GM06990 (cell line): Measurements from ENCODE around the gene DMRT1.

Experiments
- DNase-seq: peaks from one replicate; pipeline ENCODE4 v3.0.0-alpha.2; 2011; ENCODE audit not compliant: insufficient read length; ENCODE audit errors: extremely low read depth
- H3K27me3 ChIP-seq: replicated peaks from 2 replicates; pipeline ENCODE4 v1.6.0; 2011; ENCODE audit warnings: low read length; ENCODE audit not compliant: control insufficient read depth, insufficient read depth
- H3K36me3 ChIP-seq: 2 replicates; pipeline ENCODE4 v1.5.1; 2011; ENCODE audit warnings: low read length; ENCODE audit not compliant: control insufficient read depth, insufficient read depth
- H3K4me3 ChIP-seq: replicated peaks from 2 replicates; pipeline ENCODE4 v1.5.1; 2011; ENCODE audit warnings: low read depth, mild to moderate bottlenecking, control low read depth, low read length
- TF ChIP-seq, protein P1 (sequence below): IDR thresholded peaks from 2 replicates; pipeline ENCODE4 v1.5.1; 2011; ENCODE audit warnings: low read length, control low read depth, mild to moderate bottlenecking, inconsistent platforms; ENCODE audit not compliant: insufficient read depth, poor library complexity, severe bottlenecking

Gene DMRT1

DNA sequence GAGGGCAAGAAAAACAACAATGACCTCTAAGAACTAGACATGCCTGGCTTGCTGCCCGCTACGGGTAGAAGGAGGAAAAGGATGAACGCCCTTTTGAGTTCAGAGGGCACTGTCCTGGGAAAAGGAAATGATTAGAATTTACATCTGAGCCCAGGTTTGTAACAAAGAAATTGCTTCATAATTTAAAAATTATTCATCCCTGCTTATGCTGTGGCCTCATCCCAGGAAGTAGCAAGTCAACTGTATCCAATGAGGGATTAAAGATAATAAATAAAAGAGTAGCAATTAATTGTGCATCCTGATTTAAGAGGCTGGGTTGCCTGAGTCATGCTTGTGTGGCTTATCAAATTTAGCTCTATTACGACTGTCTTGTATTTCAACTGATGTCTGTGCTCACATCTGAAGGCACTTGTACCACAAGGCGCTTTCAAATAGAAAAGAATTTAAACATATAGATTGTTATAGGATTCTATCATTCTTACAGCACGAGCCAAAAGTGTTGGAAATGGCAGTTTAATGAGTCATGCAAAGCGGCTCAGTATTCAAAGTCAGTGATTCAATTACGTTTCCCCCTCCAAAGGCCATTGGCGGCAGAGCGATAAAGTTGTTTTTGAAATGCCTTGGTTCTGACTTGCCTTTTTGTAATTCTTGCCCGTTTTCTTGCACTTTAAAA is 40.0 kb upstream of the DMRT1 start:
- Histone ChIP-seq H3K4me3 (no peak overlapping the region), H3K36me3 (no peaks in the 10 kb centered on the region), H3K27me3 (no peaks in the 10 kb centered on the region; the same call in 1 of the 2 replicates)
- TF ChIP-seq, protein P1, sequence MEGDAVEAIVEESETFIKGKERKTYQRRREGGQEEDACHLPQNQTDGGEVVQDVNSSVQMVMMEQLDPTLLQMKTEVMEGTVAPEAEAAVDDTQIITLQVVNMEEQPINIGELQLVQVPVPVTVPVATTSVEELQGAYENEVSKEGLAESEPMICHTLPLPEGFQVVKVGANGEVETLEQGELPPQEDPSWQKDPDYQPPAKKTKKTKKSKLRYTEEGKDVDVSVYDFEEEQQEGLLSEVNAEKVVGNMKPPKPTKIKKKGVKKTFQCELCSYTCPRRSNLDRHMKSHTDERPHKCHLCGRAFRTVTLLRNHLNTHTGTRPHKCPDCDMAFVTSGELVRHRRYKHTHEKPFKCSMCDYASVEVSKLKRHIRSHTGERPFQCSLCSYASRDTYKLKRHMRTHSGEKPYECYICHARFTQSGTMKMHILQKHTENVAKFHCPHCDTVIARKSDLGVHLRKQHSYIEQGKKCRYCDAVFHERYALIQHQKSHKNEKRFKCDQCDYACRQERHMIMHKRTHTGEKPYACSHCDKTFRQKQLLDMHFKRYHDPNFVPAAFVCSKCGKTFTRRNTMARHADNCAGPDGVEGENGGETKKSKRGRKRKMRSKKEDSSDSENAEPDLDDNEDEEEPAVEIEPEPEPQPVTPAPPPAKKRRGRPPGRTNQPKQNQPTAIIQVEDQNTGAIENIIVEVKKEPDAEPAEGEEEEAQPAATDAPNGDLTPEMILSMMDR = no peak
- no peak for DNase-seq

DNA sequence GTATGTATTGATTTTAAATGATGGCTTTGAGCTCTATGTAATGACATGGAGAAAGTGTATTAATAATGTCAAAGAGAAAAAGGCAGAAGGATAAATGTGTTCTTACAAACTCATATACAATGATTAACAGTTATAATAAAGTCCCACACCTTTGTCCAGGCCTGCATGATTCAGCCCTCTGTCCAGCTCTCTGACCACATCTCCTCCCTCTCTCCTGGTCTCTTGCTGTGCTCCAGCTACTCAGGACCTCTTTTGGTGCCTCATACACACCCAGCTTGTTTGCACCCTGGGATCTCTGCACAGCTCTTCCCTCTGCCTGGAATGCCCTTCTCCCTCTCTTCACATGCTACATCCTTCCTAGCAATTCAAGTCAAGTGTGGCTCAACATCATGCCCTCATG is 37.5 kb upstream of the DMRT1 start:
- no peaks in the 10 kb centered on the region; the same call in 1 of the 2 replicates for H3K27me3 ChIP-seq
- no peak for DNase-seq
- no peaks in the 10 kb centered on the region for H3K36me3 ChIP-seq
- H3K4me3 ChIP-seq = no peak overlapping the region
- TF ChIP-seq, protein P1 = no peak

DNA sequence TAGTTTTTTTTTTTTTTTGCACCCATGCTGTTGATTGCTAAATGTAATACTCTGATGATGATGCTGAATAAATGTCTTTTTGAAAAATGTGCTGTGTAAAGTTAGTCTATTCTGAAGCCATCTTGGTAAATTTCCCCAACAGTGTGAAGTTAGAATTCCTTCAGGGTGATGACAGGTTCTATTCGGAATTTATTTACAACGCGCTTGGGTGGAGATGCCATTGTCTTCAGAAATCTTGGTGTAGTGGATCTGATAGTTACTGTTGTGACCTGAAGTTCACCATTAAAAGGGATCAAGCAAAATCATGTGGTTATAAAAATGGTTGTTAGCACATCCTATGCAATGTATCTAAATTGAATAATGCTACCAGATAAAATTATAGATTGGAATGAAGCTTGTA is 36.3 kb upstream of the DMRT1 start:
- no peaks in the 10 kb centered on the region for H3K36me3 ChIP-seq

DNA sequence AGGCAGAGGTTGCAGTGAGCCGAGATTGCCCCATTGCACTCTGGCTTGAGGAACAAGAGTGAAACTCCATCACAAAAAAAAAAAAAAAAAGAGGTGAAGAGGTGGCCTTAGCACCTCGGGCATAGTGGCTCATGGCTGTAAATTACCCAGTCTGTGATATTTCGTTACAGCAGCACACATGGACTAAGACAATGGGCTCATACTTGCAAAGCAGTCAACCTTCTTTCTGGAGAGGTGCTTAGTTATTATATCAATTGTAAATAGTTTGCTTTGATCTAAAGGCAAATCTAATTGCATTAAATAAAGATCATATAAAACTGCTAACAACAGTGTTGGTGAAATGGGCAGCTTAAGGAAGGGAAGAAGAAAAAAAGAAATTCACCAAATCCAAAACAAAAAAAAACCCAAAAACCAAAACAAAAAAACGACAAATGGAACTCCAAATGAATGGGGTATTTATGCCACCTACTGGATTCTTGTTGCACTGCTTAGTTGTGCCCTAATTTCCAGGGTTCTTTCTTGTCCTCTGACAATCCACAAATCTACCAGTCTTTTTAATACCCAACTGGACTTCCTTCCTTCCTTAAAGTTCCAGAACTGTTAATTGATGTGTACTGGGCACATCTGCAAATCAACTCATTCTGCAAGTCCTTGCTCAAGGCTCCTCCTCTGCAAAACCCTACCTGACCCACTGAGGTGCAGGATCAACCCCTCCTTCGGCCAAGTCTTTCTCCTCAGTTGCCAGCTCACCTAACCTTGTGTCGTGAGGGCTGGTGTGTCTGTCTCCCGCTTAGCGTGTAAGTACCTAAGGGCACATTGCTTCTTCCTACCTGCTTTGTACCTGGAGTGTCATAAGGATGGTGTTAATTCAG is 35.0 kb upstream of the DMRT1 start:
- TF ChIP-seq, protein P1 = peak; percentile 65
- H3K36me3 ChIP-seq = no peaks in the 10 kb centered on the region
- no peak overlapping the region for H3K4me3 ChIP-seq
- no peaks in the 10 kb centered on the region; the same call in 1 of the 2 replicates for H3K27me3 ChIP-seq
- DNase-seq = no peak

More for the DNA sequence above, 36.3 kb upstream of the DMRT1 start:
- TF ChIP-seq, protein P1 = no peak
- Histone ChIP-seq H3K27me3 (no peaks in the 10 kb centered on the region; the same call in 1 of the 2 replicates), H3K4me3 (no peak overlapping the region)
- DNase-seq = no peak

DNA sequence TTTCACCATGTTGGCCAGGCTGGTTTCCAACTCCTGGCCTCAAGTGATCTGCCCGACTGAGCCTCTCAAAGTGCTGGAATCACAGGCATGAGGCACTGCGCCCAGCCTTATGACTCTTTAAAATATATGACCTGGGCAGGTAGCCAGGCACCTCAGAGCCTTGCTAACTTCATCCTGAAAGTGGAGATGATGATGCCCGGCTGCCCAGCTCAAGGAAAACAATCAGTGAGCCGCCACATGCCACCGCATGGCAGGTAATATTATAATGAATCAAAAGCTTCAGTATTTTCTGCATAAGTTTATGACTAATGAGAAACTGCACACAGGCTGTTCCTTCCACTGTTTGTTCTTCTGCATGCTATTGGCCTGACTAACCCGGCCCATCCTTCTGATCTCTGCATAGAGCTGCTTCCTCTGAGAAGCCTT is 30.4 kb upstream of the DMRT1 start:
- H3K27me3 ChIP-seq = no peaks in the 10 kb centered on the region
- no peak for DNase-seq
- TF ChIP-seq, protein P1 = no peak
- H3K36me3 ChIP-seq = no peaks in the 10 kb centered on the region
- H3K4me3 ChIP-seq = no peak overlapping the region
